Thoracic aorta endothelial cell (primary cell): ENCODE data around the gene PRSS22. TPM values are rescaled to one million over a fixed set of nuclear protein-coding genes. Genes with fewer than 3 reads are reported as not detected.

Source experiments
- total RNA-seq: library from RNA; depleted of rRNA; stranded (reverse); fragments of >200 nt; gene quantifications from 2 replicates; pipeline ENCODE4 v1.2.3, GENCODE V29; 2012

PRSS22 gene, protein sequence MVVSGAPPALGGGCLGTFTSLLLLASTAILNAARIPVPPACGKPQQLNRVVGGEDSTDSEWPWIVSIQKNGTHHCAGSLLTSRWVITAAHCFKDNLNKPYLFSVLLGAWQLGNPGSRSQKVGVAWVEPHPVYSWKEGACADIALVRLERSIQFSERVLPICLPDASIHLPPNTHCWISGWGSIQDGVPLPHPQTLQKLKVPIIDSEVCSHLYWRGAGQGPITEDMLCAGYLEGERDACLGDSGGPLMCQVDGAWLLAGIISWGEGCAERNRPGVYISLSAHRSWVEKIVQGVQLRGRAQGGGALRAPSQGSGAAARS
- total RNA-seq: not detected in 2 replicates

GRCh38 chr16:2857451-2858244 is at the start of gene PRSS22:
TSS of gene PRSS22 (minus strand) at chr16:2858170. CDS start at chr16:2858104, 66 bp downstream.

GRCh38 chr16:2882650-2883457 is 24.9 kb upstream of the PRSS22 start, which contains the start of gene FLYWCH2:
TSS of gene FLYWCH2 (plus strand) at chr16:2883215. CDS start at chr16:2896450, 13,235 bp downstream.

DNA sequence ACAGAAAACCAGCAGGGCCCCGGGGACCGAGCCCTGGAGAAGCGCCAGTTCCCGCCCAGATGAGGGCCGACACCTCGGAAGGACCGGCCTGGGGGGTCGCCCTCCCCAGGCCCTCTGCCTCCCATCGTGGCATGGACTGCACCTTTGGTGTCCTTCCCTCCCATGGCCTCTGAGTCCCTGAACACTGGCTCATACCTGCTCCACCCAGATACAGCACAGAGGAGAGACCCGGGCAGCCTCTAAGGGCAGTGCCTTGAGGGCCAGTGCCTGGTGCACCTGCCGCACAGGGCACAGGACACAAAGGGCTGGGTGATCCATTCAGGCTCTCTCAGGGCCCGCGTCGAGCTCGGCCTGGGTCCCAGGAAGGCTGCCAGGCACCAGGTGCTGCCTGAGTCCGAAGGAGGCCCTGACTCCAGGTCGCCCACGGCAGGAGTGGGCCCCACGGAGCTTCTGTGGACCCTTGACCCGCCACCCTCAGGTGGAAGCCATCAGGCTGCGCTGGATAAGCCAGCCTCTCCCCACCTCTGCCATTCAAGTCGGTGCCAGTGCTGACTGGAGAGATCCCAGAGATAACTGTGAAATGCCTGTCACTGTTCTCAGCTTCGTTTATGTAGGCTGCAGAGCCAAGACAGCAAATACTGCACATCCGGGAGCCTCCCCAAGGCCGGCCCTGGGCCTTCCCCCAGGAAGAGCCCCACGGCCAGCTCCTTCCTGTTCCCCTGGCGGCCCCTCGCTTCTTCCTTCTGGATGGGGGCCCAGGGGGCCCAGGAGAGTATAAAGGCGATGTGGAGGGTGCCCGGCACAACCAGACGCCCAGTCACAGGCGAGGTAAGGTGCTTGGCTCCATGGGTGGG is 28.2 kb downstream of the PRSS22 start, which contains the start of gene ZG16B:
Gene ZG16B, plus strand, starts transcription at position 803 of the 854 bp plus-strand sequence. CDS start 139 bp downstream, outside the sequence.

DNA sequence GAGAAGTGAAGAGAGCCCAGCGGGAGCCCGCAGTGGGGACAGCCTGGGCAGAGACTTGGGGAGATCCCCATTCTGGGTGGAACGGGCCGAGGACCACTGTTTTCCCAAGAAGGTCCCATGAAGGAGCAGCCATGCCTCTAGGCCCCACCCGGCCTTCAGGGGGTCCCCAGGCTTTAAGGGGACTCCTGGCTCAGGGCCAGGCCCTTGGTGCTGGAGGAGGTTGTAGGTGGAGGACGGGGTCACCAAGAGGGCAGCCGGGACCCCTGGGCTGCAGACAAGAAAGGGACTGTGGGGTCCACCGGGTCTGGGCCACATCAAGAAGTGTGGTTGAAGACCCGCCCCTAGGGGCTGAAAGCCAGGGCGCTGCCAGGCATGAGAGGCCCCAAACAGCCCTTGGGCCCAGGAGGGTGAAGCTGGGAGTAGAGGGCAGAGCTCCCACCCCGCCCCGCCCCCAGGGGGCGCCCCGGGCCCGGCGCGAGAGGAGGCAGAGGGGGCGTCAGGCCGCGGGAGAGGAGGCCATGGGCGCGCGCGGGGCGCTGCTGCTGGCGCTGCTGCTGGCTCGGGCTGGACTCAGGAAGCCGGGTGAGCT is 41.1 kb downstream of the PRSS22 start, which contains the start of gene PRSS21:
Gene PRSS21, plus strand, starts transcription at position 487 of the 589 bp plus-strand sequence. Its CDS starts 32 bp downstream, at position 519.

Other genes with a start within 250 kb of the PRSS22 start
- gene KCTD5, start 175.6 kb downstream of the PRSS22 start, total RNA-seq: 25.2 and 27.1 TPM in 2 replicates
- gene PRSS27, start 137.9 kb downstream of the PRSS22 start, total RNA-seq: 0.22 and 0.53 TPM in 2 replicates
- gene SRRM2, start 105.5 kb downstream of the PRSS22 start, total RNA-seq: 153 and 155 TPM in 2 replicates
- 129 and 133 TPM in 2 replicates for gene ELOB, start 80.9 kb downstream of the PRSS22 start, total RNA-seq
- gene PRSS33, start 70.6 kb downstream of the PRSS22 start, total RNA-seq: not detected in 2 replicates
- gene PRSS41, start 59.7 kb downstream of the PRSS22 start, total RNA-seq: not detected in 2 replicates
- gene PRSS21, start 40.9 kb downstream of the PRSS22 start, total RNA-seq: 1.8 TPM in 1 of 2 replicates, not detected in the other
- gene ZG16B, start 27.9 kb downstream of the PRSS22 start, total RNA-seq: not detected in 2 replicates
- gene FLYWCH2, start 25.0 kb upstream of the PRSS22 start, total RNA-seq: 25.1 and 34.0 TPM in 2 replicates
- 27.5 and 35.5 TPM in 2 replicates for gene FLYWCH1, start 53.8 kb upstream of the PRSS22 start, total RNA-seq
- not detected in 2 replicates for gene KREMEN2, start 106.1 kb upstream of the PRSS22 start, total RNA-seq
- 10.9 and 18.4 TPM in 2 replicates for gene PAQR4, start 111.2 kb upstream of the PRSS22 start, total RNA-seq
- 15.2 and 27.6 TPM in 2 replicates for gene PKMYT1, start 122.3 kb upstream of the PRSS22 start, total RNA-seq
- not detected in 2 replicates for gene CLDN9, start 154.8 kb upstream of the PRSS22 start, total RNA-seq
- not detected in 2 replicates for gene CLDN6, start 160.0 kb upstream of the PRSS22 start, total RNA-seq
- 62.6 and 76.2 TPM in 2 replicates for gene TNFRSF12A, start 162.2 kb upstream of the PRSS22 start, total RNA-seq
- gene HCFC1R1, start 165.8 kb upstream of the PRSS22 start, total RNA-seq: 7.4 and 9.3 TPM in 2 replicates
- 19.1 and 27.9 TPM in 2 replicates for gene THOC6, start 165.9 kb upstream of the PRSS22 start, total RNA-seq
- not detected in 2 replicates for gene BICDL2, start 178.8 kb upstream of the PRSS22 start, total RNA-seq
- under 0.01 and 0.07 TPM in 2 replicates for gene MMP25, start 188.4 kb upstream of the PRSS22 start, total RNA-seq
- 45.9 and 55.4 TPM in 2 replicates for gene IL32, start 207.5 kb upstream of the PRSS22 start, total RNA-seq
- not detected in 2 replicates for gene ZSCAN10, start 241.1 kb upstream of the PRSS22 start, total RNA-seq